ENCODE data around the gene AKIRIN2.
"Not testable (repeated sequence)": the region's sequence is repeated elsewhere in the genome, so short reads cannot be mapped to it uniquely, and the experiment has no call there.

AKIRIN2 gene

DNA sequence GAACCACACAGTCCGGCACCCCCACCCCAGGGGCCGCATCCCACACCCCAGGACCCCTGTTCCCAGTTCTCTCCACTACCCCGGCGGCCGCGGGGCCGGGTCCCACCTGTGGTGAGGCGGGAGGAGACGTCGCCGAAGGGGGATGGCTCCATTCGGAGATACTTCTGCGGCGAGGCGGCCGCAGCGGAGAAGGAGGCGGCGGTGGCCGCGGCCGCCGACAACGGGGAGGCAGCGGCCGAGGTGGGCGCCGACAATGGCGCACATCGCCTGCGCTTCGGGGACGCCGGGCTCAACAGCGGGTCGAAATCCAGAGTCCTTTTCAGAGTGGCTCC is 723 bp downstream of the AKIRIN2 start:
- Mint-ChIP-seq H3K27ac (peak overlapping the region; percentile 98), H3K4me3 (peak overlapping the region; percentile 96), H3K4me1 (peaks cover 30% of the 10 kb centered on the region), H3K9me3 (no peaks in the 10 kb centered on the region), H3K36me3 (ENCODE audit: low read depth) (peaks cover 9% of the 10 kb centered on the region), H3K27me3 (ENCODE audit: low read depth, poor library complexity) (peaks cover 2% of the 10 kb centered on the region)
- no peak for DNase-seq
- TF ChIP-seq, protein P1, sequence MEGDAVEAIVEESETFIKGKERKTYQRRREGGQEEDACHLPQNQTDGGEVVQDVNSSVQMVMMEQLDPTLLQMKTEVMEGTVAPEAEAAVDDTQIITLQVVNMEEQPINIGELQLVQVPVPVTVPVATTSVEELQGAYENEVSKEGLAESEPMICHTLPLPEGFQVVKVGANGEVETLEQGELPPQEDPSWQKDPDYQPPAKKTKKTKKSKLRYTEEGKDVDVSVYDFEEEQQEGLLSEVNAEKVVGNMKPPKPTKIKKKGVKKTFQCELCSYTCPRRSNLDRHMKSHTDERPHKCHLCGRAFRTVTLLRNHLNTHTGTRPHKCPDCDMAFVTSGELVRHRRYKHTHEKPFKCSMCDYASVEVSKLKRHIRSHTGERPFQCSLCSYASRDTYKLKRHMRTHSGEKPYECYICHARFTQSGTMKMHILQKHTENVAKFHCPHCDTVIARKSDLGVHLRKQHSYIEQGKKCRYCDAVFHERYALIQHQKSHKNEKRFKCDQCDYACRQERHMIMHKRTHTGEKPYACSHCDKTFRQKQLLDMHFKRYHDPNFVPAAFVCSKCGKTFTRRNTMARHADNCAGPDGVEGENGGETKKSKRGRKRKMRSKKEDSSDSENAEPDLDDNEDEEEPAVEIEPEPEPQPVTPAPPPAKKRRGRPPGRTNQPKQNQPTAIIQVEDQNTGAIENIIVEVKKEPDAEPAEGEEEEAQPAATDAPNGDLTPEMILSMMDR (IDR thresholded peaks at IDR 0.05), result no peak

DNA sequence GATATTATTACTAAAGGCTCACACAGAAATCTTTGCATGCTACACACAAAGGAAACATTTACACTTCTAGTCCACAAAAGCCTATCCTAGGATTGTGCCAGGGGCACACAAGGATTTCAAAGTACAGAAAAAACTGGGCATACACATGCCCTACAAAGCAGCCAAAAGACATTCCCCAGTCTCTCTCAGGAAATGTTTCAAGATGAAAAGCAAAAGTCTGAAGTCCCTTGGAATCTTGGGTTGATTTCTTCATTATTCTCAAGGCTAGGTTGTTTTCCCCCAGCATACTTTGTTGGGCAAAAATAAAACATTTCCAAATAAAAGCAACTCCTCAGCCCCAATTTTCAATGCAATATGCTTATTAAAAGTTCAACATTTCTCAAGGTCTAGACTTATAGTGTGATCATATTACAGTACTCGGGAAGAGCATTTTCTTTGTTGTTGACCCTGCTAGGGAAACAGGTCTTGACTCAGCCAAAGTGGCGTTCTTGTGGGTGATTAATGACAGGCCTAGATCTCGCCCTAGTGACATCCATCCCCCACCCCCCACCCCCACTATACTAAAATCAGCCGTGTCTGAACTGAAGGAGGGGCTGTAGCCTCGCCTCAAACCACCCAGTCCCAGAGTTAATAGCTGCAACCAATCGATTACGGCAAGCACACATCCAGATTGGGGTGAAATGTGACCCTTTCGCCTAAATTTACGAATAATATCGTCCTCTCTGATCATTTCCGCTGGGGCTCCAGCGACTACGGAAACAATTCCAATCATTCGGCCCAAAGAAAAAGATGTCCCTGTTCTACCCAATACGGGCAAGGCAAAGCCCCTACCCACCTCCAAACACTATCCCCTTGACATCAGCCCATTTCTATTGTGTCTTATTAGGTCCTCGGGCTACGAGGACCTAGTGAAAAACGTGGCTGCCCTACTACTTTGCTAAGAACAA is 1.4 kb downstream of the AKIRIN2 start:
- no peaks in the 10 kb centered on the region for H3K9me3 Mint-ChIP-seq
- peak; percentile 47 for DNase-seq

DNA sequence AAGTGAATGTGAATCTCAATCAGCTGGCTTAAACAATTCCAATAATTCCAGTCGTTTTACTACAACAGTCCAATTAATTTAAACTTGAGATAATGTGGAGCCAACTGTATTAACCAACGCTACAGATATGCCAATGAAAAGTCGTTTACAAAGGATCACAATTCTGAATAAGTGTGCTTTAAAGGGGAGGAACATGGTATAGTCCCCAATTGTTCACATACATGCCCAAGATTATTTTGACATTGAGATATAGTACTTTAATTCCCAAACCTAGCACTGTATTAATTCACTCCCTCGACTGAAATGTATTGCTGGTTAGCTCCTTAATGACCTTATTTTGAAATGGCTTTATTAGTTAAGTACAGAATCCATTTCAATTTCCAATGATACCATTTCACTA is 2.5 kb downstream of the AKIRIN2 start:
- TF ChIP-seq, protein P1 (IDR thresholded peaks at IDR 0.05), result no peak
- no peaks in the 10 kb centered on the region for H3K9me3 Mint-ChIP-seq
- DNase-seq, result no peak
- H3K36me3 Mint-ChIP-seq (ENCODE audit: low read depth), result peaks cover 9% of the 10 kb centered on the region
- peaks cover 44% of the 10 kb centered on the region for H3K4me1 Mint-ChIP-seq
- H3K4me3 Mint-ChIP-seq, result peak overlapping the region; percentile 96
- no peak overlapping the region for H3K27ac Mint-ChIP-seq
- peaks cover 3% of the 10 kb centered on the region for H3K27me3 Mint-ChIP-seq (ENCODE audit: low read depth, poor library complexity)

More for the DNA sequence above, 1.4 kb downstream of the AKIRIN2 start:
- TF ChIP-seq, protein P1 (IDR thresholded peaks at IDR 0.05), result no peak
- Mint-ChIP-seq H3K4me1 (peaks cover 37% of the 10 kb centered on the region), H3K27ac (peak overlapping the region; percentile 98), H3K4me3 (peak overlapping the region; percentile 96), H3K36me3 (ENCODE audit: low read depth) (peaks cover 9% of the 10 kb centered on the region), H3K27me3 (ENCODE audit: low read depth, poor library complexity) (peaks cover 3% of the 10 kb centered on the region)

DNA sequence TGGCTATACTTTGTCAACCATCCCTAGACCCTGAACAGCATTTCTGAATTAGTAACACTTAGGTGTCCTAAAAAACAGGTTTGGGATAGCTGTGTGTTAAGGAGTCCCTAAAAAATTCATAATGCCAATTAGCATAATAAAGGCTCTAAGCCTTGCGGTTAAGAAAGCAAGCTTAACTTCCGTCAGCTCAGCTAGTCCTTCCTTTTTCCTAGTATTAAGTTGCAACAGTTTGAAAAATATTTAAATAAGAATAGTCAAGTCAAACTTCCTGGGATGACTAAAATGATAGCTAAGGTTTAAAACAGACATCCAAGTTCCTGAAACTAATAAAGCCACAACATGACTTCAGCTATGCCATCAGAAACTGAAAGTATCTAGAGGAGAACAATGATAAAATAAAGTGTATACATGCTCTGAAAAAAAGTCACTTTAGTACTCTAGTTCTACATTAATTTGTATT is 3.5 kb downstream of the AKIRIN2 start:
- Mint-ChIP-seq H3K4me3 (peak overlapping the region; percentile 96), H3K36me3 (ENCODE audit: low read depth) (peaks cover 13% of the 10 kb centered on the region), H3K27ac (no peak overlapping the region), H3K4me1 (peaks cover 54% of the 10 kb centered on the region), H3K9me3 (no peaks in the 10 kb centered on the region), H3K27me3 (ENCODE audit: low read depth, poor library complexity) (peaks cover 3% of the 10 kb centered on the region)
- TF ChIP-seq, protein P1 (IDR thresholded peaks at IDR 0.05), result no peak
- DNase-seq, result no peak

DNA sequence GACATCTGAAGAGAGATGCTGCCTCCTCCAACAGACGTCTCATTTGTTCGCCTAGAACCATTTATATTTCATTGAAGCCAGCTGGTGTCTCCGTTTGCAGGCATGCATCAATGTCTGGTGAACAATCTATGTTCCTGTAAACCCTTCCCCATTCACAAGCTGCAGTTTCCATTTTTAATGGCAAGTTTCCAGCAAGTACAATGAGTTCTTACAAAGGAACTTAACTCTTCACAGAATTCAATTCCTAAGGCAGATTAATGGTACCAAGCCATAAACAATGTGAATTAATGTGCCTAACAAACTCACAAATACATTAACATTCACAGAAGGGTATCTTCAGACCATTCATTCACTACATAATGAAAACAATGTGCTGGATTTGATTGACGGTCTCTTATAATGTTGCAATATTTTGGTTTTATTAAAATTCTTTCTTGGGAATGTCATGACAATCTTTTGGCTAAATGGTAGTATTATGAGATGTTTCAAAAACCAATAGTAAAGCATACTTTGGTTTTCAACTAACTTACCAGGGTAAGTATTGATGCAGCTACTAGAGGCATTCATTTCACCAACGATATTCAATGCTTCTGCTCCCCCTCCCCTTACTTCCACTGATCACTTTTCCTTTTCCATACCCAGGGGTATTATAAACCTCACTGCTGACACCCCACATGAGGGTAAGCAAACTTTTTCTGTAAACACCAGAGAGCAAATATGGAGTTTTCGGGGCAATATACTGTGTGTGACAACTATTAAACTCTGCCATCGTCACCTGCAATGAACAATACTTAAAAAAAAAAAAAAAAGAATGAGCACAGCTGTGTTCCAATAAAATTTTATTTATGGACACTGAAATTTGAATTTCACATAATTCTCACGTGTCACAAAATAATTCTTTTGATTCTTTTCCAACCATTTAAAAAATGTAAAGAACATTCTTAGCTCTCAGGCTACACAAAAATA is 4.2 kb downstream of the AKIRIN2 start:
- H3K4me3 Mint-ChIP-seq, result peak overlapping the region; percentile 96
- H3K27ac Mint-ChIP-seq, result peak overlapping the region; percentile 66
- peaks cover 58% of the 10 kb centered on the region for H3K4me1 Mint-ChIP-seq
- no peak for DNase-seq
- H3K27me3 Mint-ChIP-seq (ENCODE audit: low read depth, poor library complexity), result peaks cover 3% of the 10 kb centered on the region
- no peaks in the 10 kb centered on the region for H3K9me3 Mint-ChIP-seq
- TF ChIP-seq, protein P1 (IDR thresholded peaks at IDR 0.05), result no peak
- peaks cover 13% of the 10 kb centered on the region for H3K36me3 Mint-ChIP-seq (ENCODE audit: low read depth)

DNA sequence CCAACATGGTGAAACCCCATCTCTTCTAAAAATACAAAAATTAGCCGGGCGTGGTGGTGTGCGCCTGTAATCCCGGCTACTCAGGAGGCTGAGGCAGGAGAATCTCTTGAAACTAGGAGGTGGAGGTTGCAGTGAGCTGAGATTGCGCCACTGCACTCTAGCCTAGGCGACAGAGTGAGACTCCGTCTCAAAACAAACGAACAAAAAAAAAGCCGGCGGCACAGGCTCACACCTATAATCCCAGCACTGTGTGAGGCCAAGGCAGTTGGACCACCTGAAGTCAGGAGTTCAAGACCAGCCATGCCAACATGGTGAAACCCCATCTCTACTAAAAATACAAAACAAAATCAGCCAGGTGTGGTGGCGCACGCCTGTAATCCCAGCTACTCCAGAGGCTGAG is 5.2 kb downstream of the AKIRIN2 start:
- H3K27me3 Mint-ChIP-seq (ENCODE audit: low read depth, poor library complexity); H3K27ac Mint-ChIP-seq; H3K4me3 Mint-ChIP-seq; DNase-seq; H3K9me3 Mint-ChIP-seq: not testable (repeated sequence)
- peaks cover 14% of the 10 kb centered on the region for H3K36me3 Mint-ChIP-seq (ENCODE audit: low read depth)
- H3K4me1 Mint-ChIP-seq, result peaks cover 62% of the 10 kb centered on the region
